ENCODE data around the gene CRTAC1.

GRCh38 chr10:98074315-98074911 is 44.0 kb upstream of the CRTAC1 start:
- TF ChIP-seq CTCF (IDR thresholded peaks at IDR 0.05): no peak
- no peak for TF ChIP-seq EZH2 (IDR thresholded peaks at IDR 0.05)
- no peak for TF ChIP-seq EZH2phosphoT487 (IDR thresholded peaks at IDR 0.05)
